K562 (cell line): ENCODE results near the gene MKLN1. TPM values are rescaled to one million over a fixed set of nuclear protein-coding genes. Genes with fewer than 3 reads are reported as not detected.

Source experiments
- ATAC-seq: fragments of 200-7000 bp; cut with Tn5 transposase; 3 replicates; pipeline ENCODE4 v1.9.1; 2020; ENCODE audit warnings: moderate library complexity
- BruUV-seq: library from RNA; stranded (reverse); fragments of 400-500 nt; replicated peaks from 2 replicates; lab custom pipeline; 2021; lab: Mats Ljungman, UMichigan
- CTCF ChIA-PET: fragments of 300-600 bp; formaldehyde crosslinking; extraction: SDS; loops from one replicate; lab custom pipeline; 2021; ENCODE audit warnings: low intra/inter-chr PET ratio; lab: Yijun Ruan, JAX
- POLR2A ChIA-PET: fragments of 300-600, 350-650 bp; sonication (Branson Sonifier 250); formaldehyde crosslinking; extraction: SDS; loops from one replicate; lab custom pipeline; 2021; ENCODE audit warnings: antibody characterized with exemption, inconsistent platforms; lab: Yijun Ruan, JAX
- DNase-seq, 4 experiments: peaks; one replicate each; pipeline versions ENCODE4 v3.0.0 to v3.0.0-alpha.2; 2011 to 2018; ENCODE audit warnings: low spot score in 3 of 4, mixed read lengths in 3 of 4; ENCODE audit errors: extremely low read depth in 1 of 4
- FAIRE-seq: peaks from 2 replicates; lab custom pipeline; 2011; peaks lifted over from hg19 to GRCh38; lab: Jason Lieb, UNC
- H2AFZ ChIP-seq: 2 replicates; pipeline ENCODE4 v1.6.0; 2011; ENCODE audit warnings: low read depth, low read length, control low read depth, inconsistent platforms
- H3K27ac ChIP-seq: fragments of 200-600 bp; 3 replicates; pipeline ENCODE4 v1.8.0; 2011; ENCODE audit warnings: low read depth, mild to moderate bottlenecking, control low read depth, inconsistent platforms, low read length, moderate library complexity, mixed read lengths; ENCODE audit errors: extremely low read depth
- H3K27me3 ChIP-seq, 2 experiments: fragments of 300-600 bp in 1 of 2; 2 replicates in 1 of 2; 3 replicates in 1 of 2; pipeline versions ENCODE4 v1.6.0 to v1.8.0; 2011; ENCODE audit warnings: inconsistent platforms in 2 of 2, low read length in 2 of 2, mild to moderate bottlenecking in 1 of 2, mixed read lengths in 1 of 2, moderate library complexity in 1 of 2; ENCODE audit not compliant: control insufficient read depth in 2 of 2, insufficient read depth in 2 of 2
- H3K36me3 ChIP-seq: fragments of 300-600 bp; 3 replicates; pipeline ENCODE4 v1.8.0; 2011; ENCODE audit warnings: mild to moderate bottlenecking, low read length, inconsistent platforms; ENCODE audit not compliant: control insufficient read depth, insufficient read depth
- H3K4me1 ChIP-seq, 2 experiments: fragments of 200-600 bp in 1 of 2; replicated peaks in 1 of 2; 2 replicates in 1 of 2; 3 replicates in 1 of 2; pipeline versions ENCODE4 v1.5.1 to v1.8.0; 2011; ENCODE audit warnings: inconsistent platforms in 2 of 2, low read length in 2 of 2, mild to moderate bottlenecking in 1 of 2, mixed read lengths in 1 of 2, moderate library complexity in 1 of 2; ENCODE audit not compliant: control insufficient read depth in 2 of 2, insufficient read depth in 2 of 2
- H3K4me2 ChIP-seq: 2 replicates; pipeline ENCODE4 v1.6.1; 2011; ENCODE audit warnings: low read length, control low read depth, inconsistent platforms, mixed read lengths; ENCODE audit not compliant: insufficient read depth
- H3K4me3 ChIP-seq: fragments of 200-600 bp; sonication (generic), shearing (Covaris generic); 2 replicates; pipeline ENCODE4 v1.5.1; 2016; ENCODE audit warnings: control low read depth, inconsistent platforms
- H3K79me2 ChIP-seq: fragments of 200-600 bp; 3 replicates; pipeline ENCODE4 v1.8.0; 2011; ENCODE audit warnings: low read length, inconsistent platforms; ENCODE audit not compliant: control insufficient read depth, insufficient read depth
- H3K9ac ChIP-seq, 2 experiments: 2 replicates each; pipeline versions ENCODE4 v1.6.0 to v1.6.1; 2011; ENCODE audit warnings: low read depth in 2 of 2, low read length in 2 of 2, control low read depth in 1 of 2, inconsistent platforms in 1 of 2, mild to moderate bottlenecking in 1 of 2, mixed read lengths in 1 of 2; ENCODE audit not compliant: insufficient read depth in 1 of 2
- H3K9me1 ChIP-seq: one replicate; pipeline ENCODE4 v1.6.0; 2011; ENCODE audit warnings: inconsistent platforms, mild to moderate bottlenecking, low read length, moderate library complexity; ENCODE audit not compliant: control insufficient read depth, insufficient read depth
- H3K9me3 ChIP-seq: replicated peaks from 2 replicates; pipeline ENCODE4 v1.5.1; 2011; ENCODE audit warnings: low read depth, low read length, inconsistent platforms; ENCODE audit not compliant: control insufficient read depth, insufficient read depth
- H4K20me1 ChIP-seq: replicated peaks from 2 replicates; pipeline ENCODE4 v1.6.1; 2011; ENCODE audit warnings: low read length, inconsistent platforms, mixed read lengths; ENCODE audit not compliant: control insufficient read depth, insufficient read depth
- ASH1L ChIP-seq: fragments of 450-650 bp; IDR thresholded peaks from 2 replicates; pipeline ENCODE4 v1.6.1; 2018; ENCODE audit warnings: borderline replicate concordance, mild to moderate bottlenecking, low read depth; ENCODE audit not compliant: partially characterized antibody
- CBX1 ChIP-seq: sonication (generic); IDR thresholded peaks from 2 replicates; pipeline ENCODE4 v1.6.1; 2016; ENCODE audit warnings: antibody characterized with exemption, low read depth, mild to moderate bottlenecking
- MIER1 ChIP-seq: fragments of 450-650 bp; IDR thresholded peaks from 2 replicates; pipeline ENCODE4 v1.6.1; 2016; ENCODE audit warnings: antibody characterized with exemption, mild to moderate bottlenecking, low read depth
- ZNF133 ChIP-seq: fragments of 250-450 bp; sonication (Bioruptor Pico); IDR thresholded peaks from 2 replicates; pipeline ENCODE4 v1.4.0; 2020; ENCODE audit warnings: mild to moderate bottlenecking
- WGBS: fragments of 100-300 bp; shearing (Covaris generic); methylation state at CpG from one replicate; pipeline ENCODE4 v1.1.6; 2016; ENCODE audit warnings: low coverage, mixed read lengths; ENCODE audit not compliant: insufficient coverage; ENCODE audit errors: missing lambda C conversion rate; 5-methylcytosine and 5-hydroxymethylcytosine counted together
- in situ Hi-C: fragments of 300-500 bp; cut with MboI; formaldehyde crosslinking; loops from 4 replicates; pipeline ENCODE4 v1.15.0; 2018; ENCODE audit warnings: inconsistent platforms, mixed read lengths
- intact Hi-C: fragments of 100-400 bp; cut with micrococcal nuclease; formaldehyde crosslinking; loops from 2 replicates; pipeline ENCODE4 v1.14.2; 2022
- polyA plus RNA-seq, 8 experiments: library from polyadenylated mRNA; depleted of rRNA in 4 of 8; stranded (reverse) in 5 of 8; unstranded in 3 of 8; fragments of >200 nt; fragmentation: Nextera tagmentation in 2 of 8; fragmentation: Illumina TruSeq in 1 of 8; extraction: Ambion mirVana in 2 of 8; extraction: Trizol in 1 of 8; gene quantifications; 2 replicates each; pipeline versions ENCODE4 v1.2.1 to v1.2.3, GENCODE V29; 2011 to 2014; ENCODE audit warnings: inconsistent platforms in 1 of 8, missing spikeins in 1 of 8
- total RNA-seq, 7 experiments: library from RNA; depleted of rRNA in 6 of 7; stranded (reverse); fragments of >200 nt in 6 of 7; fragmentation: Illumina TruSeq in 2 of 7; extraction: Trizol in 2 of 7; gene quantifications; 2 replicates each; pipeline versions ENCODE4 v1.2.1 to v1.2.3, GENCODE V29; 2011 to 2021; ENCODE audit warnings: low replicate concordance in 1 of 7

MKLN1 gene
- total and polyA plus RNA-seq, 9 of the 15 experiments (the other 6 are each of a cell fraction or from before 2014, with no cell fraction given) = 18.6 to 80.4 (median 56.0) TPM

DNA sequence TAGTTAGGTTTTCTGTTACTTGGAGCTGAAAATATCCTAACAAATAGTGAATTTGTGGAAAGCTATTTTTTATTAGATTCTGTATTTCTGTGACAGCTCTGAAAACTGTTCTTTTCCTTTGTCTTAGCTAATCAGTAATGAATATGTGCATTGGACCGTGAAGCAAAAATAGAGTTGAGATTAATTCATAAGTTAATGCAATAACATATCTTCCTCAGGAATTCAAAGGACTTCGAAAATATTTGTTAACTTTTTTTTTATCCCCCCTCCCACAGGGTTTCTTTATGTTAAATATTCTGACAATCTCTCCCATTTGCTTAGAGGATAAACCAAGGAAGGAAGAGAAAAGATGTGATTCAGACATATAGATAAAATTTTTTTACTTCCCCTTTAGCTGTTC is 127.3 kb downstream of the MKLN1 start:
- in situ Hi-C loops = no loop called here
- ATAC-seq (no peak), FAIRE-seq (no peak), DNase-seq (no peak)
- WGBS = 83% methylated on average over 2 of the region's 2 CpGs
- BruUV-seq = no TSS peak
- H3K9ac ChIP-seq = no peak overlapping the region
- H3K27ac ChIP-seq = no peak overlapping the region
- ChIA-PET POLR2A (interaction anchor here (2.4 kb wide), 1 partner anchor 14 kb away, joined by 8 read pairs; no protein-coding TSS in a partner anchor), CTCF (no interaction called here)
- no peak overlapping the region for H3K4me3 ChIP-seq
- H3K9me3 ChIP-seq = no peaks in the 10 kb centered on the region
- no peaks in the 10 kb centered on the region for H4K20me1 ChIP-seq
- intact Hi-C loops = no loop called here
- H3K4me2 ChIP-seq = no peak overlapping the region
- H3K27me3 ChIP-seq = no peaks in the 10 kb centered on the region
- peaks cover 26% of the 10 kb centered on the region; the same call in 1 of the 3 replicates for H3K36me3 ChIP-seq
- H2AFZ ChIP-seq = no peak overlapping the region
- H3K4me1 ChIP-seq = no peaks in the 10 kb centered on the region
- H3K79me2 ChIP-seq = no peaks in the 10 kb centered on the region
- no peaks in the 10 kb centered on the region for H3K9me1 ChIP-seq
- TF ChIP-seq ASH1L (no peak), ZNF133 (CRISPR knock-in tag) (no peak)

DNA sequence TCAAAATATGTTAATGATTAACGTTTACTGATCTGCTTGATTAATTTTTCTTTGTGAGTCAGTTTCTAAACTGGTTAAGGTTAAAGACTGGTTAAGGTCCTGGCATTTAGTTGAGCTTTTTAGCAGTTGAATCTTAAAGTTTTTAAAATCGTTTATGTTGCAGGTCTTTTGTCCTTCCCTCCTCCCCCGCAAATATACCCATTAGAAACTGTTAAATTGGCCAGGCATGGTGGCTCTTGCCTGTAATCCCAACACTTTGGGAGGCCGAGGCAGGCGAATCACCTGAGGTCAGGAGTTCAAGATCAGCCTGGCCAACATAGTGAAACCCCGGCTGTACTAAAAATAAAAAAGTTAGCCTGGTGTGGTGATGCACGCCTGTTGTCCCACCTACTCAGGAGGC is 127.9 kb downstream of the MKLN1 start:
- intact Hi-C loops = no loop called here
- Histone ChIP-seq H3K9me1 (no peaks in the 10 kb centered on the region), H3K36me3 (peaks cover 26% of the 10 kb centered on the region; the same call in 2 of the 3 replicates), H3K27me3 (no peaks in the 10 kb centered on the region), H3K9me3 (no peaks in the 10 kb centered on the region), H4K20me1 (no peaks in the 10 kb centered on the region), H3K27ac (no peak overlapping the region), H3K9ac (no peak overlapping the region), H3K4me3 (no peak overlapping the region), H3K4me1 (no peaks in the 10 kb centered on the region), H3K79me2 (no peaks in the 10 kb centered on the region), H2AFZ (no peak overlapping the region), H3K4me2 (no peak overlapping the region)
- ChIA-PET POLR2A (interaction anchor here (2.4 kb wide), 1 partner anchor 15 kb away, joined by 8 read pairs; no protein-coding TSS in a partner anchor), CTCF (no interaction called here)
- 86% methylated on average over 7 of the region's 7 CpGs for WGBS
- in situ Hi-C loops = no loop called here
- FAIRE-seq (no peak), ATAC-seq (no peak), DNase-seq (no peak)
- TF ChIP-seq CBX1 (no peak), MIER1 (no peak)
- no TSS peak for BruUV-seq
